CD1c-positive myeloid dendritic cell (primary cell): ENCODE measurements around the gene FAM3D.

Experiments used
- DNase-seq: peaks from one replicate; pipeline ENCODE4 v3.0.0-alpha.2; 2016; ENCODE audit errors: extremely low spot score

Gene FAM3D

DNA sequence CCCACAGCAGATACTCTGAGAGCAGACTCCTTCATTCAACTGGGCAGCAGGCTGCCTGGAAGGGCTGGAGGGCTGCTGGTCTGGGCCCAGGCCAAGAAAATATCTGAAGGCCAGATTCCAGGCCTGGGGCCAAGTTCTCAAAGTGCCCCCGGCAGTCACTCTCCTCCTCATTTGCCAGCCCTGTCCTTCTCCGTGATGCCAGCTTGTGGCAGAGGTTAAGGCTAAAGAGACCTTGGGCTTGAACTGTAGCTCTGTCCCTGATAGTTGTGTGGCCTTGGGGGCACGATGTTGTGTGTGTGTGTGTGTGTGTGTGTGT lies 39.0 kb downstream of the FAM3D start:
- DNase-seq = no peak

- no peak for DNase-seq
Observed at GRCh38 chr3:58626841-58627569, 39.6 kb downstream of the FAM3D start.

DNA sequence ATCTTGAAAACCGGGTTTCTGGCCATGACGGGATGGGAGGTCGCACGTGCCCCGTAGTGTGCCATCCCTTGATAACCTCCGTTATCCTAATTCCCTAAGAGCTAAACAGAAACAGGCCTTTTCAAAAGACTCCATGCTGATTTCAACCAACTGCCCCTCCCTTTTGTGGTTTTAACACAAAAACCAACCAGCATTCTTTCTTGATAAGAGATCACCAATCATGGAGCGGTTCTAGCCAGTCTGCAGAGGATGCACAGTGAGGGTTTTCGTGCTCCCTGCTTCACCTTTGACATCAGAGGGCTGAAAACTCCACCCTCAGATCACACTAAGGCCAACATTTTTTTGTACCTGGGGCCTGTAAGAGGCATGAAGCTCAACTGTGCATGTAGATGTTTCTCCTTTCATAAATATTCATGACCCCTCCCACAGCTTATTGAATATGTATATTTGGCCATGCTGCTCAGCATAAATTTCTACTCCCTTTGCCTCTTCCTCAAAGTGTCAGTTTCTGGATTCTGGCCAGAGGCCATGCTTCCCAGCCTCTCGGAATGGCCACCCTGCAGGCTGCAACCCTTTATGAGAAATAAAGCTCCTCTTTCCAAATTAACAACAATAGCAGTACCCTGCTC lies 41.3 kb downstream of the FAM3D start:
- no peak for DNase-seq

- no peak for DNase-seq
Observed at GRCh38 chr3:58624550-58624949, 42.0 kb downstream of the FAM3D start.

GRCh38 chr3:58623961-58624360 lies 42.6 kb downstream of the FAM3D start:
- DNase-seq = no peak

- DNase-seq = no peak
Observed at GRCh38 chr3:58623478-58623877, 43.1 kb downstream of the FAM3D start.

DNA sequence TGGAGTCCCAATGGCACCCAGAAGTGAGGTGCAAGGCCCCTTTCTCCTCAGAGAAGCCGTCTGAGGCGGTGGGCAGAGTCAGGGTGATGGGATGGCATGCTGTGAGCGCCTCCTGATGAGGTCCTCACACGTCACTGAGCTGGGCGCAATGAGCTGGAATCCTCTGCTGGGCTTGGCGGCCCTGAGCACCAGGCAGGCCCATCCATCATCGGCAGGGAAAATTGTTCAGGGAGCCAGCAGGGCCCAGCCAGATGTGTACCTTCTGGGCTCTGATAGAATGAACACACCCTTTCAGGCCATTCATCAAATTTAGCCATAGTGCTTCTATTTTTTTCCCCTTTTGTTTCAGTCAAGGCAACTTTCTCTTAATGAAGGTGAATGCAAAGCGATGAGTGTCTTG lies 43.7 kb downstream of the FAM3D start:
- DNase-seq = no peak

GRCh38 chr3:58622436-58622835 lies 44.1 kb downstream of the FAM3D start:
- DNase-seq = no peak

DNA sequence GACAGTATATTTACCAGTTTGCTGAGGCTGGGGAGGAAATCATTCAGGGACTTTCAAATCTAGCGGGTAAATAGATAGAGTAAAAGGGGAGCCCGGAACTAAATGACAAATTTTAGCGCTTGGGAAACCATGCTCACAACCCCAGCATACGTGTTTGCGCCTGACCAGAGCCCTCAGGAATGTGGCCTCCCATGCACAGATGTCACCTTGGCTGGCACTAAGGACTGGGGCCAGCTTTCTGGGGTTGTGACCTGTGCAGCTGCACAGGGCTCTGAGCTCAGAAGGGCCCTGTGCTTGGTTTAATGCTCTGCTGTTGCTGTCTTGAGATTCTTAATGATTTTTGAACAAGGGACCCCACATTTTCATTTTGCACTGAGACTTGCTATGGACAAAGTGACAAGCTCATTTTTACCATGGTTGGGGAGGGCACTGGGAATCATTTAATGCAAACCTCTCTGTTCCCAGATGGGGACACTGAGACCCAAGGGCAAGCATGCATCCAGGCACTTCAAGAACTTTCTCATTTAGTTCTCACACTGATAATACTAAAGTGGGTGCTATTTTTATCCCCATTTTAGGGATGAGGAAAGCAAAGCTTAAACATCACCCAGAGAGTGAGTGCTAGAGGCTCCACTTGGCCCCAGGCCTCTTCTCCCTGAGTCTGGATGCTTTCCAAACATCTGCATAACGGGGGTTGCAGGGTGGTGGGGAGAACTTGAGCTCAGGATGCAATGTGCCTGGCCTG lies 45.3 kb downstream of the FAM3D start:
- DNase-seq = no peak

DNA sequence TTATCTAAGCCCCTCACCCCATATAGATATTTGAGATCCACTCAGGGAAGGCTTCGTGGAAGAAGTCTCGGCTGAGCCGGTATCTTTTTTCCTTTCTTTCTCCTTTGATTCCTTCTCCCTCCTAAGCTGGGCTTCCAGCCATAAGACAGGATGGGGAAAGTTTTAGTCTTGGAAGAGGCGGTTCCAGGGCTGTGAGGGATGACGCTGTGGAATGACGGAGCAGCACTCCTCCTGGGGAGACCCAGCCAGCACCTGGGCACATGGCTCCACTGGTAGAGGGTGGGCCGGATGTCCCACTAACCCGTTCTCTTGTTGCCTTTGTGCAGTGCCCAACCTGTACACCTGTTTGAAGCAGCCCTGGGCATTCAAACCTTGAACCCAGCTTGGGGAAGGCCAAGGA lies 46.2 kb downstream of the FAM3D start:
- no peak for DNase-seq

GRCh38 chr3:58617338-58617761 lies 49.2 kb downstream of the FAM3D start:
- DNase-seq = no peak

- DNase-seq = no peak
Observed at GRCh38 chr3:58613236-58614132, 53.1 kb downstream of the FAM3D start.

DNA sequence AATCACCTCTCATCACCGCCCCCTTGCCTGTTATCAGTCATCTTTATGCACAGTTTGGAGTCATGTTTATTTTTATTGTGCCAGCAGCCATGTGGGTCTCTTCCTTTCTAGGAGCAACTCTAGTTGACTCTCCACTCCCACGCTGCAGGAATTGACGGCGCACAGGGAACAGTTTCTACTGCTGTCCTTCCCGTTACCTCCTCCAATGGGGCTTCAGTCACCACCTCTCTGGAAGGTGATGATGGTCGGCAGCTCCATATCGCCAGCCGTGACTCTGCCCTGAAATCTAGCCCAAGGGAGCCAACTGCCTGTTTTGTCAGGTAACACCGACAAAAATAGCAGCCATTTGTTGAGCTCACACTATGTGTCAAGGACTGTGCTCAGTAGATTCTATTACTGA lies 53.7 kb downstream of the FAM3D start:
- no peak for DNase-seq

- DNase-seq = no peak
Observed at GRCh38 chr3:58609990-58610389, 56.6 kb downstream of the FAM3D start.

DNA sequence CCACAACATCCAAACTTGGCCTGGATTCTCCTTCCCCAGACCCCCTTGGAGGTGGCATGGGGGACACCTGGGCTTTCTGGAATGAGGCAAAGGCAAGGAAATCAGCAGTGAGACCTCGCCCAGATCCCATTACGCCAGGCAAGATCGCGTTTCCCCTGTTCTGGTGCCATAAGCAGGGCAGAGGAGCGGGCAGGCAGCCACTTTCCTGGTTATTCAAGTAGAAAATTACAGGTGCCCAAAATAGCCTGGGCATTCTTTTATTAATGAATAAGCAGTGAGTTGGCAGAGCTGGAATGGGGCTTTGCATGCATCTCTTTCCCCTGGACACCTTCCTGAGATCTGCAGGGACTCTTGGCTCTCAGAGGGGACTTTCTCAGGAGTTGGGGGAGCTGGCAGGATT lies 57.9 kb downstream of the FAM3D start:
- no peak for DNase-seq

DNA sequence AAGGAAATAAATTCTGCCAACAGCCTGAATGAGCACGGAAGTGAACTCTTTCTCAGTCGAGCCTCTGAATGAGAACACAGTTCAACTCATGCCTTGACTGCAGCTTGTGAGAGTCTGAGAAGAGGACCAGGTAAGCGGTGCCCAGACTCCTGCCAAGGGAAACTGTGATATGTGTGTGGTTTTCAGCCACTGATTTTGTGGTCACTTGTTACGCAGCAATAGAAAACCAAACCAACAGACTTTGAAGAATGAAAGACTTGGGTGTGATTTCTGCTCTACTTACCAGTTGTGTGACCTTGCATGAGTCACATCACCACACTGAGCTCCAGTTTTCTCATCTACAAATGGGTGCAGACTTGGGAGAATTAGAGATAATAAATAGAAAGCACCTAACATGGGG lies 58.8 kb downstream of the FAM3D start:
- DNase-seq = no peak

GRCh38 chr3:58606693-58607092 lies 59.9 kb downstream of the FAM3D start:
- no peak for DNase-seq

- no peak for DNase-seq
Observed at GRCh38 chr3:58604031-58604430, 62.5 kb downstream of the FAM3D start.

GRCh38 chr3:58603606-58604005 lies 63.0 kb downstream of the FAM3D start:
- DNase-seq = no peak

DNA sequence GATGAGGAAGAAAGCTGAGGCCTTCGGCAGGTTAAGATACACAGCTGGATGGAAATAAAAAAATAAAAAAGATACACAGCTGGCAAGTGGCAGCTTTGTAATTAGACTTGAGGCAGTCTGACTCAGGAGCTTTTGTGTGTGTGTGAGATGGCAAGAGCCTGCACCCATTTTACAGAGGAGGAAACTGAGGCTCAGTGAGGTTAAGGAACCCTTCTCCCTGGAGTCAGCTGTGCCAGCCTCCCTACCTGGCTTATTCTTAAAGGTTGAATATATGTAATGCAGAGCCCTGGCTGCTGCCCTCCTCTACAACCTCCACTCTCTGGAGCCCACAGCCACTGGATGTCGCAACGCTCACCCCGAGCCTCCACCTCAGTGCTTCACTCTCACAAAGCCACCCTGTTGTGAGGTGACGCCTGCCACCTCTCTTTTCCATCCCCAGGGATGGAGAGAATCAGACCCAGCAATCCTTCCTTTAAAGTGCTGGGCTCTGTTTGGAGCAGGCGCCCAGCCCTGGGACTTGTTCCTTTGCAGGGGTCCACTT lies 68.7 kb downstream of the FAM3D start:
- no peak for DNase-seq

DNA sequence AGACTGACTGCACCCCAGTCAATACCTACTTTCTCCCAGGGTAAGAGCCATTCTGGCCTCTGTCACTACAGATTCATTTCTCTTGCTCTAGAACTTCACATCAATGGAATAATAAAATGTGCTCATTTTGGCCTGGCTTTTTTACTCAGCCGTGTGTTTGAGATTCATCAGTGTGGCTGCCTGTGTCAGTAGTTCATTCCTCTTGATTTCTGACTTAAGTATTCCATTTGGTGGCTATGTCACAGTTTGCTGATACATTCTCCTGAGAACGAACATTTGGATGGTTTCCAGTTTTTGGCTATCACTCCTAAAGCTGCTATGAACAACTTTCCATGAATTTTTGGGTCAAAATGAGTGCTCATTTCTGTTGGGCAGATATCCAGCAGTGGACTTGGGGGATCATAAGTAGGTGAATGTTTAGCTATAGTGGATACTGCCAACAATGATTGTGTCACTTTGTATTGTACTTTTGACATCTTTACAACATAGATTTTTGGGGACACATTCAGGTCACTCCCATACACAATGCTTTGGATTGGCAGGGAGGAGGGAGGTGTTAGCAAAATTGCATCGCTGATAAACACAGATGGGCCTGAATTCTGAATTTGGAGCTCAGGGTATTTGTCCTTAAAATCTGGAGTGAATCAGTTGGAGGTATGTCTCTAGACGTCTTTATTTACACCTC lies 69.6 kb downstream of the FAM3D start:
- no peak for DNase-seq
